Cardiac fibroblast (primary cell): ENCODE data around the gene VASN.

Experiments
- DNase-seq, 2 donors: peaks; one replicate each; pipeline versions ENCODE4 v3.0.0 to v3.0.0-alpha.2; 2010; ENCODE audit warnings: low read depth in 2 of 2
- H3K4me3 ChIP-seq, 2 donors: replicated peaks in 1 of 2; 1 replicate in 1 of 2; 2 replicates in 1 of 2; pipeline ENCODE4 v1.5.1; 2011; ENCODE audit warnings: low read depth in 2 of 2, low read length in 2 of 2, mild to moderate bottlenecking in 2 of 2, moderate library complexity in 1 of 2
- TF ChIP-seq, protein P1 (sequence below): IDR thresholded peaks from one replicate; pipeline ENCODE4 v1.5.1; 2011; ENCODE audit warnings: low read depth, mild to moderate bottlenecking, low read length, inconsistent platforms

Gene VASN

DNA sequence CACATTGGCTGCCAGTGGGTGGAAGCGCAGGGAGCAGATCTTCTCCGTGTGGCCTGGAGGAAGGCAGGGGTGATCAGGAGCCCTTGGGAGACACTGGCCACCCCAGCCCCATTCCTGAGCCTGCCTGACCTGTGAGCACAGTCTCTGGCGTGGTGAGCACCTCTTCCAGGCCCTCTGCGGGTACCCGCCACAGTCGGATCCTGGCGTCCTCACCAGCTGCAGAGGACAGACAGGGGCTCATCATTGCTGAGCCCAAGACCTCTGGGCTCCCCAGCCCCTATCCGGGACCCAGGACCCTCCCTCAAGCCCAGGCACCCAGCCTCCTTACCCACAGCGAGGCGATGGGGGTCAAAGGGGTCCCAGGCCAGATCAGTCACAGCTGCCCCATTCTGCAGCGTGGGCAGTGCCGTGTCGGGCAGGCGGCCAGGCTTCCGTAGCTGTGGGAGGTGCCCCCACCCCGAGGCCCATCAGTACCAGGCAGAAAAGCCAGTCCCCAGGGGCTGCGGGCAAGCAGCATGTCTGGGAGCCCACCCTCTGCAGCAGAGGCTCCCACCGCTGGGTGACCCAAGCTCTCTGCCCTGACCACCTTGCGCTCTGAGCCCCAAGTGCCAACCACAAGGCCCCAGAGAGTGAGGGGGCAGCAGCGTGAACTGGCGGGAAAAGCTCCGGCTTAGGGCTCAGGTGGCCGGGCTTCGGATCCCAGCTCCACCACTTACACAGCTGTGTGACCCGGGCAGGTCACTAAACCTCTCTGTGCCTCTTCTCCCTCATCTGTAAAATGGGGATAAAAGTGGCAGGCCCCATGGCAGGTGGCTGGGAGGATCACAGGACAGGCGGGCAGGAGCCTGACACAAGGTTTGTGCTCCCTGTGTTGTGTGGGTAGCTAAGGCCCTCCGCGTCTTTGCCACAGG is 10.4 kb upstream of the VASN start:
- no peak overlapping the region for H3K4me3 ChIP-seq
- DNase-seq, result no peak
- TF ChIP-seq, protein P1, sequence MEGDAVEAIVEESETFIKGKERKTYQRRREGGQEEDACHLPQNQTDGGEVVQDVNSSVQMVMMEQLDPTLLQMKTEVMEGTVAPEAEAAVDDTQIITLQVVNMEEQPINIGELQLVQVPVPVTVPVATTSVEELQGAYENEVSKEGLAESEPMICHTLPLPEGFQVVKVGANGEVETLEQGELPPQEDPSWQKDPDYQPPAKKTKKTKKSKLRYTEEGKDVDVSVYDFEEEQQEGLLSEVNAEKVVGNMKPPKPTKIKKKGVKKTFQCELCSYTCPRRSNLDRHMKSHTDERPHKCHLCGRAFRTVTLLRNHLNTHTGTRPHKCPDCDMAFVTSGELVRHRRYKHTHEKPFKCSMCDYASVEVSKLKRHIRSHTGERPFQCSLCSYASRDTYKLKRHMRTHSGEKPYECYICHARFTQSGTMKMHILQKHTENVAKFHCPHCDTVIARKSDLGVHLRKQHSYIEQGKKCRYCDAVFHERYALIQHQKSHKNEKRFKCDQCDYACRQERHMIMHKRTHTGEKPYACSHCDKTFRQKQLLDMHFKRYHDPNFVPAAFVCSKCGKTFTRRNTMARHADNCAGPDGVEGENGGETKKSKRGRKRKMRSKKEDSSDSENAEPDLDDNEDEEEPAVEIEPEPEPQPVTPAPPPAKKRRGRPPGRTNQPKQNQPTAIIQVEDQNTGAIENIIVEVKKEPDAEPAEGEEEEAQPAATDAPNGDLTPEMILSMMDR, result no peak

- TF ChIP-seq, protein P1, result no peak
- DNase-seq, result no peak
- H3K4me3 ChIP-seq, result no peak overlapping the region
Measured at GRCh38 chr16:4361944-4362311, 9.7 kb upstream of the VASN start.

GRCh38 chr16:4362476-4363135 is 9.0 kb upstream of the VASN start:
- no peak for DNase-seq
- TF ChIP-seq, protein P1, result no peak
- H3K4me3 ChIP-seq, result no peak overlapping the region

- TF ChIP-seq, protein P1, result no peak
- no peak overlapping the region for H3K4me3 ChIP-seq
- DNase-seq, result no peak
Measured at GRCh38 chr16:4364196-4365013, 7.2 kb upstream of the VASN start.

GRCh38 chr16:4365014-4365406 is 6.6 kb upstream of the VASN start:
- DNase-seq, result no peak
- TF ChIP-seq, protein P1, result no peak
- no peak overlapping the region for H3K4me3 ChIP-seq

DNA sequence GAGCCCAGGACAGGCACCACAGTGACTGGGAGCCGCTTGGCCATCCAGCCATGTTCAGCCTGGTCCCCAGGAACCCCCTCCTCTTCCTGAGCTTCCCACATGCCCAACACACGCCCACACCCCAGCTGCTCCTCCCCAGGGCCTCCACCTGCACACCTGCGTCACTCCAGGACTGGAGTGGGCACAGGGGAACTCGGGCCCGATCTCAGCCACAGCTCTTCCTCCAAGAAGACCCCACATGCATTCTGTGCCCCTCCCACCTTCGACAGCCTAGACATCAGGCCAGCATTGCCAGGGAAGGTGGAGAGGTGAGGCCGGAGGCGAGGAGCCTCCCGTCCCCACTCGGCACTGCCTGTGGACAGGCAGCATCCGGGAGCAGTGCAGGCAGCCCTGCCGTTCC is 6.0 kb upstream of the VASN start:
- TF ChIP-seq, protein P1, result no peak
- no peak for DNase-seq

More for the DNA sequence above, 6.0 kb upstream of the VASN start:
- H3K4me3 ChIP-seq, result no peak overlapping the region
